HG02678 (cell line): ENCODE data around the gene TMEM163.
A peak's percentile ranks its signal among the peaks of the same experiment; 100 is the strongest.

Experiments used
- ATAC-seq: cut with Tn5 transposase; IDR thresholded peaks from one replicate; pipeline ENCODE4 v1.9.1; 2021; ENCODE audit warnings: mild to moderate bottlenecking, moderate library complexity; ENCODE audit not compliant: unreplicated experiment

Gene TMEM163

GRCh38 chr2:134693359-134694330 is 25.2 kb downstream of the TMEM163 start:
- ATAC-seq = no peak

GRCh38 chr2:134692499-134692898 is 26.3 kb downstream of the TMEM163 start:
- ATAC-seq = peak; percentile 68

GRCh38 chr2:134690629-134691215 is 28.1 kb downstream of the TMEM163 start:
- no peak for ATAC-seq

- ATAC-seq = no peak
Measured at GRCh38 chr2:134689315-134689714, 29.5 kb downstream of the TMEM163 start.

- ATAC-seq = no peak
Measured at GRCh38 chr2:134685967-134686366, 32.8 kb downstream of the TMEM163 start.

GRCh38 chr2:134683561-134684112 is 35.2 kb downstream of the TMEM163 start:
- ATAC-seq = peak; percentile 76

GRCh38 chr2:134682726-134683125 is 36.1 kb downstream of the TMEM163 start:
- ATAC-seq = no peak

GRCh38 chr2:134681201-134681600 is 37.6 kb downstream of the TMEM163 start:
- ATAC-seq = no peak

GRCh38 chr2:134679745-134680144 is 39.1 kb downstream of the TMEM163 start:
- ATAC-seq = peak; percentile 35

GRCh38 chr2:134679294-134679693 is 39.5 kb downstream of the TMEM163 start:
- no peak for ATAC-seq

- no peak for ATAC-seq
Measured at GRCh38 chr2:134677856-134678756, 40.7 kb downstream of the TMEM163 start.

GRCh38 chr2:134676960-134677359 is 41.8 kb downstream of the TMEM163 start:
- ATAC-seq = no peak

GRCh38 chr2:134675314-134675713 is 43.5 kb downstream of the TMEM163 start:
- no peak for ATAC-seq

- no peak for ATAC-seq
Measured at GRCh38 chr2:134674687-134675086, 44.1 kb downstream of the TMEM163 start.

GRCh38 chr2:134671513-134671912 is 47.3 kb downstream of the TMEM163 start:
- no peak for ATAC-seq

- ATAC-seq = no peak
Measured at GRCh38 chr2:134670955-134671354, 47.8 kb downstream of the TMEM163 start.

- ATAC-seq = peak; percentile 48
Measured at GRCh38 chr2:134669731-134670669, 48.8 kb downstream of the TMEM163 start.

GRCh38 chr2:134668821-134669220 is 50.0 kb downstream of the TMEM163 start:
- peak; percentile 67 for ATAC-seq

GRCh38 chr2:134667541-134667940 is 51.3 kb downstream of the TMEM163 start:
- ATAC-seq = no peak

- no peak for ATAC-seq
Measured at GRCh38 chr2:134667081-134667480, 51.7 kb downstream of the TMEM163 start.
